ENCODE results near the gene CHRNB1. TPM values are rescaled to one million over a fixed set of nuclear protein-coding genes. Genes with fewer than 3 reads are reported as not detected.

The CHRNB1 gene
- total RNA-seq, 1 donor from 2014 or later = 4.9 TPM

GRCh38 chr17:7438656-7439460 lies 6.0 kb upstream of the CHRNB1 start:
- ATAC-seq = no peak

GRCh38 chr17:7439462-7440112 lies 5.3 kb upstream of the CHRNB1 start, which contains the start of gene FGF11:
Gene FGF11, plus strand, starts transcription at chr17:7439512. Its CDS starts 109 bp downstream, at chr17:7439621.
- no peak for ATAC-seq

- no peak for ATAC-seq
These were observed 4.6 kb upstream of the CHRNB1 start for GRCh38 chr17:7440113-7440833.

DNA sequence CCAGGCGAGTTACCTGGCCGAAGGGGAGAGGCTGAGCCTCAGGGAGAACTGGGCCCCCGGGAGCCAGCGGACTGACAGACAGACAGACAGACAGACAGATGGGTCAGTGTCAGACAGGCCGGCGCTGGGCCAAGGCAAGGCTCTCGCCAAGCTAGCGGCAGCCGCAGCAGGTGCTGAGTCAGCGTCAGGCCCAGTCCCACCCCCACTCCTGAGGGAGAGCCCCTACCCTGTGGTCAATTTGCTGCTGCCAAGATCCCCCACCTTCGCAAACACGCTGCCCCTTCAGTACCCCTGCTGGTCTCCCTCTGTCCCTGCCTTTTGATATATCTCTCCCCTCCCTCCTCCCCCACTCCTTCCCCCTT lies 4.0 kb upstream of the CHRNB1 start:
- no peak for ATAC-seq

DNA sequence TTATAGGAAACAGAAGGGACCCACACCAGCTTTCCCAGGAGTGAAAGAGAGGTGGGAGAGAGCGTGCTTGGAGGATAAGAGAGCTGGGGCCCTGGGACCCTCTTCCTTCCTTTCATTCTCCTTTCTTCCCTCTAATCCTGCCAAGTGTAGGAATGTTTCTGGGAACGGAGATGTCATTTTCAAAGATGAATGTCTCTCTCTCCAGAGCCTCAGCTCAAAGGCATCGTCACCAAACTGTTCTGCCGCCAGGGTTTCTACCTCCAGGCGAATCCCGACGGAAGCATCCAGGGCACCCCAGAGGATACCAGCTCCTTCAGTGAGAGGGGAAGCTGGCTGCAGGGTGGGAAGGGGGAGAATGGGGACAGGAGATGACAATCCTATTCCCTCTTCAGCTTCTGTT lies 3.6 kb upstream of the CHRNB1 start:
- no peak for ATAC-seq

DNA sequence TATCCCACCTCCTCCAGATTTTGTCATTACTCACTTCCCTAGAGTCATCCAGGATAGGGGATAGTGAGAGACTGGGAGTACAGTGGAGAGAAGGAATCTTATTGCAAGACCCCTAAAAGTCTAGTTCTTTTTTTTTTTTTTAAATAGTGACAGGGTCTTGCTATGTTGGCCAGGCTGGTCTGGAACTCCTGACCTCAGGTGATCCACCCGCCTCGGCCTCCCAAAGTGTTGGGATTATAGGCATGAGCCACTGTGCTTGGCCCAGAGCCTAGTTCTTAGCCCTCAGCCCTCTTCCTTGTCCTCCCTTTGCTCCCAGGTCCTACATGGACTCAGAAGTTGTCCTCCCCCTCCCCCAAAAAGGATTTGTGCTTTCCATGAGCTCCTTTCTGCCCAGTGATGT lies 2.7 kb upstream of the CHRNB1 start:
- no peak for ATAC-seq

DNA sequence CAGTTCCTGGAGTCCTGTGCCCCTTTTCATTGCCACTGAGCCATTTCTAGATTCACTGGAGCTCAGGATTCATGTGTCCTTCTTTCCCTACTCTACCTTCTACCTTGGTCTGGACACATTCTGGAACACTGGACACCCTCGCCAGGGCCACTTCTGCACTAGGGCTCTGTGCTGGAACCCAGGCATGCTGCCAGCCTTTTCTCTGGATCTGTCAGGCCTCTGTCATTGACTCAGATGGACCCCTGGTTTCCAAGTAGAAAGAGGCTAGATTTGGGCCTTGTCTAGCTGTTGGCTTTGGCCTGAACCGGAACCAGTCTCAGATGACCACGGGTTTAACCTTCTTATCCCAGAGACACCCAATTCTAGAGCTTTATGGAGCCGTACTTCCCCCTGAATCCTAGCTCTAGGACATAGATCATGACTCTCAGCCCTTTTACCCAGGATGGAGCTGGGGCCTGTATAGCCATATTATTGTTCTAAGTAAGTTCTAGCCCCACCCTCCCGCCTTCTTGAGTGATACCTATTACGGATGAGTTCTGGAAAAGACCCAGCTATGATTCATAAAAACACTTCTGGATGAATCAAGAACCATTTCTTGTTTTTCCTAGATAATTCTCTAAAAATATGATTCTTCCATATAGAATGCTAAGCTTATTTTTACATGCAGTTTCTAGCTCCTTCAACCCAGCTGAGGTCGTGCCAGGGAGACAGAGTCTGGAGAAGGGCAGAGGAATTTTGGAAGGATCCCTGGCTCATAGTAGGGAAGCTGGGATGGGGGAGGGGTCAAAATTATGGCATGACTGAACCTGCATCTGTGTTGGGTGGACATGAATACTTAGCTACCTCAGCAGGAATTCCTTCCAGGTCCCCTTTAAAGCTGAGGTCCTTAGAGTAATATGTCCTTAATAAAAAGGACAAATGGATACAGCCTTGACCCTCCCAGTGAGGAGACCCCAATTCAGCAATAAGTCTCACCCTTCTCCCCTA lies 1.1 kb upstream of the CHRNB1 start:
- ATAC-seq = peak; percentile 41

- peak; percentile 30 for ATAC-seq
These were observed 733 bp downstream of the CHRNB1 start for GRCh38 chr17:7445619-7445968.

GRCh38 chr17:7448461-7448860 lies 3.6 kb downstream of the CHRNB1 start:
- no peak for ATAC-seq

- ATAC-seq = no peak
These were observed 15.2 kb downstream of the CHRNB1 start for GRCh38 chr17:7459961-7460545.

DNA sequence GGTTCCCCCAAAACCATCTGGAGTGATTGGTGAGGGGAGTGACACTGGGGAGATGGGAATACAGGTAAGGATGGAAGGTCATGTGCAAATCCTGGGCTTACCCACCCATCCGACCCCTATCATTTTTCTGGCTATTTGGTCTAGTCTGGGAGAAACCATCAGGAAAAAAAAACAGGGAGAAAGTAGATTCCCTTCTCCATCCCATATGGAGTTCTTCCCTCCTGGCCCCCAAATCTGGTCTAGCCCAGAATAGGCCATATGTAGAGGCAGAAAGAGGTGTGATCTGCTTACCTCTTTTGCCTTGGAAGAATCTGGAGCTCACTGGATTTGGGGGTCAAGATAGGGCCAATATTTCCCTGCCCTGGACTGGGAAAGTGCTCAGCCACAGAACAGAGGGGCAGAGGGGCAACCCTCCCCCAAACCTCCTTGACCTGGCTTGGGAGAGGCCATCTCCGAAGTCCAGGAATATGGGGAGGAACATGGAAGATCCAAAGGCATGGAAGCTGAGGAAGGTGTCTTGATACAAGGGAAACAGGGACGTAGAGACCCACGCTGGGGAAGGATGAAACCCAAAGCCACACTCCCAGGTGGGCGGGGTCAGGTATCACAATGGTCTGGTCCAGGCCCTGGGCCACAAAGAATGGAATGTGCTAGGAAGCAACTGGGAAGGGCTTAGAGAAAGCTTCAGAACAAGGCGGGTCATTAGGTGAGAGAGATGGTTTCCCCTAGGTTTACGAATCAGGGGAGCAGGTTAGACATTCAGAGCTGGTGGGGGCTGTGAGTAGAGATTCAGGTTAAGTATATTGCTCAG lies 16.2 kb downstream of the CHRNB1 start:
- ATAC-seq = peak; percentile 36

GRCh38 chr17:7462474-7463371 lies 17.9 kb downstream of the CHRNB1 start:
- peak; percentile 3 for ATAC-seq

DNA sequence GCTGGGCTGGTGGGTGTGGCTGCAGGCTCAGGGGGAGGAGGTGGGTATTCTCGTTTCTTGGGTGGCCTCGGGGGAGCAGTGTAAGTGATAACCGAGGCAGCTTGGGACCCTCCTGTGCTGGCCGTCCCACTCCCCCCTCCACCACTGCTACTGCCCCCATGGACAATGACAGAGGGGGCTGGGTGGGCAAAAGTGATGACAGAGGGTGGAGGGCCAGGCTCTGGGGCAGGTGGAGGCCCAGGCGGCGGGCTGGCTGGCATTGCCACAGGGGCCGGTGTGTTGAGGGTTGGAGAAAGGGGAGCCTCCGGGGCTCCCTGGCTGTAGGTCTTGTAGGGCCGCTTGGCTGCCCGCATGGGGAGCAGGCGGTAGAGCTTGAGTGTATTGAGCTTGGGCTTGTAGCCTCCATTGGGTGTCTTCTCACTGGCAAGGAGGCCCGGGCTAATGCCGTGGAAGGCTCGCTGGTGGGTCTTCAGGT lies 18.5 kb downstream of the CHRNB1 start:
- no peak for ATAC-seq

DNA sequence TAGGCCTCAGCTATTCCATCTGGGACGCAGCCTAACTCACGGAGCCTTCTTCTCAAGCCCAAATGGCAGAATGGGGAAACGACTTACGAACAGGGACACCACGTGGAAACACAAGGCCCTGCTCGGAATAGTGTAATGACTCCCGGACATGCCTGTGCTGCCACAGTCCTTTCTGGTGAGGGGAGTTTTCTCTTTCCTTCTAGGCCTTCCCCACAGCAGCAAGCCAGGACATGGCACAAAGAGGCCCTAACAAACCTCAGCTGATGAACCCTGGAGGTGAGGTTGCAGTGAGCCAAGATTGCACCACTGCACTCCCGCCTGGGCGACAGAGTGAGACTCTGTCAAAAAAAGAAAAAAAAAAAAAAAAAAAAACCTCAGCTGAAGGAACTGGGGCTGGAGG lies 19.2 kb downstream of the CHRNB1 start:
- ATAC-seq = peak; percentile 62

DNA sequence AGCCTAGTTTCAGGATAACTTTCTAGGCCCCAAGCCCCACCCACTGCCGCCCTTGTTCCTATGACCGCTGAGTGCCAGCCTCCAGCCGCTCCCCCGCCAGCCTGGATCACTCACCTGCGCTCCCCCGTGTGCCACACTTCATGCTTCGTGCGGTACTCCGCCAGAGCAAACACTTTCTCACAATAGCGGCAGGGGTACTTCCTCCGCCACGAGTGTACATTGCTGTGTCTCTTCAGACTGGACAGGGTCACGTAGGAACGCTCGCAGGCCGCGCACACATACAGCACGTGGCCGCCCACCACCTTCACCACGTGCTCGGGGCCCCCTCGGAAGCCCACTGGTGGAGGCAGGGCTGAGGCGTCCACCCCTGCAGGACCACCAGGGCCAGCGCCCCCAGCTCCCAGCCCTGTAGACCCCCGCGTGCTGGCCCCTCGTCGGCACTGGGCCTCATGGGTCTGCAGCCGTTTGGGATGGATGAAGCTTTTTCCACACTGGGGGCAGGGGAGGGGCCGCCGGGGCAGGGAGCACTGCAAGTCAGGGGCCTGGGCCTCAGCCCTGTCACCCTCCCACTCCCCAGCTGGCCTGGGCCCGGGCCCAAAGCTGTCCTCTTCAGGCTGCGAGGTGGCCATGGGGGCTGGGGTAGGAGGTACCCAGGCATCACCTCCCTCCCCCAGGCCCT lies 20.9 kb downstream of the CHRNB1 start:
- no peak for ATAC-seq

DNA sequence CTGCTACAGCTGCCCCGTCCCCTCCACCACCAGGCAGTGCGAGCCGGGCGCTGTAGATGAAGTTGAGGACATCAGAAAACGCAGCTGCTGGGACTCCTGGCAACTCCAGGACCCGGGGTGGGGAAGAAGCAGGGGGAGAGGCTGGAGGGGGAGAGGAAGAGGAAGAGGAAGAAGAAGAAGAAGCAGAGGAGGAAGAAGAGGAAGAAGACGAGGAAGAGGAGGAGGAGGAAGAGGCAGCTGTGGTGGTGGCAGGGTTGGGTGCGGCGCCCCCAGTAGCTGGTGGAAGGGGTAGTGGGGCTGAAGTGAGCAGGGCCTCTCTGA lies 21.4 kb downstream of the CHRNB1 start:
- no peak for ATAC-seq

DNA sequence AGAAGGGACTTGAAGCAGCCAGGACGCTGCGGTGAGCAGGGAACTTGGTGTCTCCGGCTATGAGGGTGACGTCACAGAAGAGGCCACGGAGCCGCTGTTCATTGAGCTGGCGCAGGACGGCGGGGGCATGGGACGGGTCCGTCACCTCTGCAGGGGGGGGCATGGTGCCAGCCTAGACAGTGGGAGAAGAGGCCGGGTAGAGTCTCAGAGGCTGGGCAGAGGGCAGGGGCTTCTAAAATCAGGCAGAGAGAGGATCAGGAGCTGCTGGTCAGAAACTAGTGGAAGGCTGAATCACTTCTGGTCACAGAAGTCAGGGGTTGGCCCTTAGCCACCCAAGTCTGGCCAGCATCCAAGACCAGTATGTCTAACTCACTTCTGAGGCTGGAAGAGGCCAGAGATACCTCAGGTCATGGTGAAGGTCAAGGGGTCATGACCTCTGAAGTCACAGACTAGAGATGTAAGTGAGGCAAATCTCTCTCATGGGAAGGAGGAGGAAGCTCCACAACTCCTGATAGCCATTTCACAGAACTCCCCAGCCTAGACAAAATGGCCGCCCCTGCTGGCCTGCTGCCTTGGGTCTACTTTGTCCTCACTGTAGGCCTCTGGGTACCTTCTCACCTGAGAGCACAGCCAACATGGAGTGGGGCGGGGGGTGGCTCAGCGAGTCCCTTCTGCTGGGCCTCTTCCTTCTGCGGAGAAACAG lies 21.9 kb downstream of the CHRNB1 start:
- ATAC-seq = no peak

DNA sequence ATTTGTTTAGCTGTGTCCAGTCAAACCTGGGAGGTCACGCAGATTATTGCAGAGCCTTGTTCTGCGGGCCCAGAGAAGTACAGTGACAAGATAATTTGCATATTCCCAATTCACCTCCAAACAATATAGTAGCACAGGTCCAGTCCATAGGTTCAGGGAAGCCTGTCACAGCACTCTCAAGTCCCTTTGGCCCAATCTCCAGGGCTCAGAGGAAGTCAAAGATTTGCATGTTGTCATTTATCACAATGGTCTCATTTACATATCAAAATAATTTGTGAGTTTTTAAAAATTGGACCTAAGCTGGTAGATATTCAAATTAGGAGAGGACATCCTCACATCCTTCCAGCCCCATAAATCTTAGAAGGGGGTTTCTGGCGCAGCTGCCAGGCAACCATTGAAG lies 22.6 kb downstream of the CHRNB1 start:
- no peak for ATAC-seq

GRCh38 chr17:7468290-7468689 lies 23.4 kb downstream of the CHRNB1 start:
- no peak for ATAC-seq
